ENCODE results near the gene CPSF2.
"Not testable (repeated sequence)": the region's sequence is repeated elsewhere in the genome, so short reads cannot be mapped to it uniquely, and the experiment has no call there.

GRCh38 chr14:92179178-92179577 is 57.4 kb downstream of the CPSF2 start:
- TF ChIP-seq CTCF, POLR2A (IDR thresholded peaks at IDR 0.05): not testable (repeated sequence)
